Progenitor cell of endocrine pancreas (in vitro differentiated cells): ENCODE measurements around the gene ATP10D. TPM values are rescaled to one million over a fixed set of nuclear protein-coding genes. Genes with fewer than 3 reads are reported as not detected.

Experiments
- DNase-seq: peaks from one replicate; pipeline ENCODE4 v3.0.0; 2021; ENCODE audit warnings: low spot score; ENCODE audit not compliant: unreplicated experiment
- H3K27ac Mint-ChIP-seq: 2 replicates; pipeline ENCODE4 v1.8.0; 2021; ENCODE audit warnings: mild to moderate bottlenecking, moderate library complexity, mixed read lengths
- H3K27me3 Mint-ChIP-seq: 2 replicates; pipeline ENCODE4 v1.8.0; 2021; ENCODE audit warnings: mixed read lengths
- H3K36me3 Mint-ChIP-seq: 2 replicates; pipeline ENCODE4 v1.8.0; 2022; ENCODE audit warnings: mixed read lengths; ENCODE audit not compliant: insufficient read depth
- H3K4me1 Mint-ChIP-seq: 2 replicates; pipeline ENCODE4 v1.8.0; 2021; ENCODE audit warnings: low read depth, mixed read lengths
- H3K4me3 Mint-ChIP-seq: 2 replicates; pipeline ENCODE4 v1.8.0; 2021; ENCODE audit warnings: low read depth, mild to moderate bottlenecking, moderate library complexity, mixed read lengths
- H3K9me3 Mint-ChIP-seq: 2 replicates; pipeline ENCODE4 v1.8.0; 2021; ENCODE audit warnings: low read depth, mixed read lengths
- total RNA-seq: library from RNA; stranded (reverse); gene quantifications from 2 replicates; pipeline ENCODE4 v1.2.1, GENCODE V29; 2021
- TF ChIP-seq, protein P1 (sequence below): fragments of 200-600 bp; sonication (generic); IDR thresholded peaks from one replicate; pipeline ENCODE4 v1.5.0; 2021; ENCODE audit warnings: antibody characterized with exemption, mild to moderate bottlenecking; ENCODE audit not compliant: unreplicated experiment

ATP10D gene
- total RNA-seq, 1 donor from 2014 or later = 35.2 TPM

GRCh38 chr4:47579235-47579634, 94.2 kb downstream of the ATP10D start:
- Mint-ChIP-seq H3K9me3 (no peaks in the 10 kb centered on the region), H3K27ac (no peak overlapping the region), H3K4me1 (peaks cover 3% of the 10 kb centered on the region), H3K27me3 (no peaks in the 10 kb centered on the region), H3K36me3 (peaks cover 32% of the 10 kb centered on the region), H3K4me3 (no peak overlapping the region)
- DNase-seq = no peak
- TF ChIP-seq, protein P1, sequence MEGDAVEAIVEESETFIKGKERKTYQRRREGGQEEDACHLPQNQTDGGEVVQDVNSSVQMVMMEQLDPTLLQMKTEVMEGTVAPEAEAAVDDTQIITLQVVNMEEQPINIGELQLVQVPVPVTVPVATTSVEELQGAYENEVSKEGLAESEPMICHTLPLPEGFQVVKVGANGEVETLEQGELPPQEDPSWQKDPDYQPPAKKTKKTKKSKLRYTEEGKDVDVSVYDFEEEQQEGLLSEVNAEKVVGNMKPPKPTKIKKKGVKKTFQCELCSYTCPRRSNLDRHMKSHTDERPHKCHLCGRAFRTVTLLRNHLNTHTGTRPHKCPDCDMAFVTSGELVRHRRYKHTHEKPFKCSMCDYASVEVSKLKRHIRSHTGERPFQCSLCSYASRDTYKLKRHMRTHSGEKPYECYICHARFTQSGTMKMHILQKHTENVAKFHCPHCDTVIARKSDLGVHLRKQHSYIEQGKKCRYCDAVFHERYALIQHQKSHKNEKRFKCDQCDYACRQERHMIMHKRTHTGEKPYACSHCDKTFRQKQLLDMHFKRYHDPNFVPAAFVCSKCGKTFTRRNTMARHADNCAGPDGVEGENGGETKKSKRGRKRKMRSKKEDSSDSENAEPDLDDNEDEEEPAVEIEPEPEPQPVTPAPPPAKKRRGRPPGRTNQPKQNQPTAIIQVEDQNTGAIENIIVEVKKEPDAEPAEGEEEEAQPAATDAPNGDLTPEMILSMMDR = no peak

DNA sequence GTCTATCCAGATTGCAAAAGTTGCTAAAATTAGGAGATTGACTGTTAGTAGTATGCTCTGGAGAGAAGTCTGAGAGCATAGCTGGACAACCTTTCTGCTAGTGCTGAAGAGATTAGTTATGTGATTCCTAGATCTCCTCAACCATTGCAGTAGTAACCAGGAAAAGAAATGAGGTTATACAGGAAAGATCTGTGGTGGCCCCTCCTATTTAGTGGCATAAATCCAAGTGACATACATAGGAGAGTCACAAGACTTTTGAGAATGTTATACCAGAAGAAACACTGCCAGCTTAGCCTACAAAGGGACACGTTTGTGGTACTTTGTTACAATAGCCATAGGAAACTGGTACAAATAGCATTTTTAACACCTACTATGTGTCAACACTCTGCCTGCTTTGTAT, 105.2 kb downstream of the ATP10D start:
- Mint-ChIP-seq H3K27ac (no peak overlapping the region), H3K27me3 (no peaks in the 10 kb centered on the region), H3K4me3 (no peak overlapping the region), H3K36me3 (peaks cover 43% of the 10 kb centered on the region), H3K4me1 (peaks cover 2% of the 10 kb centered on the region), H3K9me3 (peaks cover 14% of the 10 kb centered on the region)
- TF ChIP-seq, protein P1 = no peak
- no peak for DNase-seq

DNA sequence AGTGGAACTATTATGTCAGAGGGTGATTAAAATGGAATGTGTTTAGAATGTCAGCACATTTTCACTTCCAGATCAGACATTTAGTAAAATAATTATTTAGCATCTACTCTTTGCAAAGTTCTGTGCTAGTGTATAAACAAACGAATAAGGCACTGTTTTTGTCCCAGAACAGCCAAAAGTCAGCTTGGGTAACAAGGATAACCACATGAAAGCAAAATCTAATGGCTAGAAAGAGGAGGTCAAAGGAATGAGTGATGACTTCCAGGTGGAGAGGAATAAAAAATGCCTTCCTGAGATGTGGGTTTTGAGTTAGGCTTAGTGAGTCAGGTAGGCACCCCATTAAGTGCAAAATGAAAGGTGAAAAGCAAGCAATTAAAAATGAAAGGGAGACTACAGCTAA, 112.6 kb downstream of the ATP10D start:
- H3K4me3 Mint-ChIP-seq = no peak overlapping the region
- no peaks in the 10 kb centered on the region for H3K9me3 Mint-ChIP-seq
- H3K36me3 Mint-ChIP-seq = no peaks in the 10 kb centered on the region
- H3K27ac Mint-ChIP-seq = no peak overlapping the region
- H3K4me1 Mint-ChIP-seq = peaks cover 2% of the 10 kb centered on the region
- no peak for DNase-seq
- TF ChIP-seq, protein P1 = no peak
- no peaks in the 10 kb centered on the region for H3K27me3 Mint-ChIP-seq

DNA sequence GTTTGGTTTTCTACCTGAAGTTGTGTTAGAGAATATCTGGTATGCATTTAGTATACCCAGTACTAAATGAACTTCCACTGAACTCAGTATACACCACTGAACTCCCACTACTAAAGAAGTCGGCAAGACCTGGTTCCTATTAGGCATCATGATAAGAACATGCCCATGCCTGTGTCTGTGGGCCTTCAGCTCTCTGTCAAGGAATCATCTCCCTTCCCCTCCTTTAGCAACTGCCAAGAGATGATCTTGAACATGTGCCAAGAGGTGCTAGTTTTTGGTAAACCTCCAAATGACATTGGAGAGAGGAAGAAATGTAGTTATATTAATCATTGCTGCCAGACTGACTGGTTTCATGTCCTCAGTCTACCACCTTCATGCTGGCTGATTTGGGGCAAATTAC, 113.2 kb downstream of the ATP10D start:
- H3K27me3 Mint-ChIP-seq = no peaks in the 10 kb centered on the region
- H3K9me3 Mint-ChIP-seq = no peaks in the 10 kb centered on the region
- no peak overlapping the region for H3K4me3 Mint-ChIP-seq
- DNase-seq = no peak
- H3K4me1 Mint-ChIP-seq = peaks cover 2% of the 10 kb centered on the region
- TF ChIP-seq, protein P1 = no peak
- H3K36me3 Mint-ChIP-seq = no peaks in the 10 kb centered on the region
- no peak overlapping the region for H3K27ac Mint-ChIP-seq

GRCh38 chr4:47598896-47599295, 113.8 kb downstream of the ATP10D start:
- H3K36me3 Mint-ChIP-seq = no peaks in the 10 kb centered on the region
- TF ChIP-seq, protein P1 = no peak
- no peaks in the 10 kb centered on the region for H3K27me3 Mint-ChIP-seq
- no peak for DNase-seq
- no peak overlapping the region for H3K4me3 Mint-ChIP-seq
- no peaks in the 10 kb centered on the region for H3K9me3 Mint-ChIP-seq
- H3K4me1 Mint-ChIP-seq = peaks cover 2% of the 10 kb centered on the region
- H3K27ac Mint-ChIP-seq = no peak overlapping the region
